A549 (cell line): ENCODE measurements around the gene CD207. TPM values are rescaled to one million over a fixed set of nuclear protein-coding genes. Genes with fewer than 3 reads are reported as not detected.
A peak's percentile ranks its signal among the peaks of the same experiment; 100 is the strongest.

Source experiments
- ATAC-seq, 2 experiments: fragments of 200-7000 bp in 1 of 2; fragments of >200 bp in 1 of 2; cut with Nextera tagmentation in 1 of 2; cut with Tn5 transposase in 1 of 2; 3 replicates each; pipeline versions ENCODE4 v1.8.0 to v1.9.1; 2018 to 2020; ENCODE audit warnings: mild to moderate bottlenecking in 1 of 2, moderate library complexity in 1 of 2
- CTCF ChIA-PET: fragments of 300-600 bp; sonication (Branson Sonifier 250); formaldehyde crosslinking; extraction: SDS; loops from one replicate; lab custom pipeline; 2021; ENCODE audit warnings: antibody characterized with exemption, inconsistent platforms; lab: Yijun Ruan, JAX
- POLR2A ChIA-PET: fragments of 350-600 bp; formaldehyde crosslinking; extraction: SDS; loops from one replicate; lab custom pipeline; 2021; ENCODE audit warnings: antibody characterized with exemption, inconsistent platforms; lab: Yijun Ruan, JAX
- DNase-seq, 2 experiments: peaks; one replicate each; pipeline versions ENCODE4 v3.0.0 to v3.0.0-alpha.2; 2011 to 2016; ENCODE audit warnings: low read depth in 1 of 2, low spot score in 1 of 2
- FAIRE-seq: peaks from 2 replicates; lab custom pipeline; 2011; peaks lifted over from hg19 to GRCh38; lab: Jason Lieb, UNC
- H3K27ac ChIP-seq, 2 experiments: fragments of >200 bp; sonication (Bioruptor Twin); formaldehyde crosslinking; 3 replicates each; pipeline ENCODE4 v1.5.1; 2016 to 2017
- H3K4me1 ChIP-seq: fragments of >200 bp; sonication (Bioruptor Twin); formaldehyde crosslinking; 3 replicates; pipeline ENCODE4 v1.6.1; 2016
- H3K4me2 ChIP-seq: fragments of >200 bp; sonication (Bioruptor Twin); formaldehyde crosslinking; 3 replicates; pipeline ENCODE4 v1.6.1; 2016
- H3K4me3 ChIP-seq: fragments of >200 bp; sonication (Bioruptor Twin); formaldehyde crosslinking; 3 replicates; pipeline ENCODE4 v1.5.1; 2016
- H3K9me3 ChIP-seq: fragments of >200 bp; sonication (Bioruptor Twin); formaldehyde crosslinking; 3 replicates; pipeline ENCODE4 v1.6.1; 2016
- ATOH8 ChIP-seq: fragments of 250-450 bp; sonication (Bioruptor Pico); IDR thresholded peaks from 2 replicates; pipeline ENCODE4 v1.5.0; 2020; ENCODE audit warnings: low read depth, mild to moderate bottlenecking, moderate library complexity
- BHLHE40 ChIP-seq: IDR thresholded peaks from 2 replicates; pipeline ENCODE4 v1.6.1; 2012; ENCODE audit warnings: low read depth, low read length, inconsistent platforms
- CEBPB ChIP-seq, 2 experiments: fragments of >200 bp in 1 of 2; sonication (Bioruptor Twin) in 1 of 2; formaldehyde crosslinking in 1 of 2; IDR thresholded peaks; 2 replicates each; pipeline ENCODE4 v1.6.1; 2012 to 2016
- EHF ChIP-seq: fragments of 250-450 bp; sonication (Bioruptor Pico); IDR thresholded peaks from 2 replicates; pipeline ENCODE4 v1.5.0; 2020; ENCODE audit warnings: mild to moderate bottlenecking
- EP300 ChIP-seq, 2 experiments: fragments of >200 bp; sonication (Bioruptor Twin); formaldehyde crosslinking; IDR thresholded peaks; 2 replicates in 1 of 2; 3 replicates in 1 of 2; pipeline ENCODE4 v1.6.1; 2016 to 2017
- FOXS1 ChIP-seq: fragments of 250-450 bp; sonication (Bioruptor Pico); IDR thresholded peaks from 2 replicates; pipeline ENCODE4 v1.5.0; 2020; ENCODE audit warnings: mild to moderate bottlenecking, moderate library complexity
- JUN ChIP-seq, 2 experiments: fragments of >200 bp; sonication (Bioruptor Twin); formaldehyde crosslinking; IDR thresholded peaks; 2 replicates in 1 of 2; 3 replicates in 1 of 2; pipeline ENCODE4 v1.6.1; 2016 to 2017
- KDM5A ChIP-seq: fragments of 200-600 bp; sonication (generic); IDR thresholded peaks from 2 replicates; pipeline ENCODE4 v1.6.1; 2016; ENCODE audit warnings: antibody characterized with exemption, mild to moderate bottlenecking
- MAX ChIP-seq: IDR thresholded peaks from 2 replicates; pipeline ENCODE4 v1.6.1; 2012
- MAZ ChIP-seq: fragments of 150-350 bp; IDR thresholded peaks from 2 replicates; pipeline ENCODE4 v1.6.1; 2014; ENCODE audit warnings: antibody characterized with exemption, low read depth, low read length, borderline replicate concordance
- NFE2L2 ChIP-seq: fragments of 150-350 bp; conservative IDR thresholded peaks from 2 replicates; pipeline ENCODE4 v1.6.1; 2014; ENCODE audit warnings: low read length
- NR3C1 ChIP-seq: fragments of >200 bp; sonication (Bioruptor Twin); formaldehyde crosslinking; IDR thresholded peaks from 3 replicates; pipeline ENCODE4 v1.6.1; 2017
- RAD21 ChIP-seq, 2 experiments: fragments of >200 bp in 1 of 2; sonication (Bioruptor Twin) in 1 of 2; formaldehyde crosslinking in 1 of 2; IDR thresholded peaks in 1 of 2; conservative IDR thresholded peaks in 1 of 2; 2 replicates in 1 of 2; 3 replicates in 1 of 2; pipeline ENCODE4 v1.6.1; 2012 to 2018; ENCODE audit warnings: inconsistent platforms in 1 of 2
- WGBS: methylation state at CpG from one replicate; pipeline ENCODE4 v1.1.6; 2017; ENCODE audit errors: missing lambda C conversion rate; 5-methylcytosine and 5-hydroxymethylcytosine counted together
- polyA plus RNA-seq, 4 experiments: library from polyadenylated mRNA; depleted of rRNA in 3 of 4; stranded (reverse); fragments of >200 nt; fragmentation: RNase III in 1 of 4; extraction: RNeasy Plus Mini Kit Qiagen cat#74134 plus additional on column Dnase treatment in 1 of 4; gene quantifications; 2 replicates in 3 of 4; 3 replicates in 1 of 4; pipeline ENCODE4 v1.2.3, GENCODE V29; 2011 to 2017
- TF ChIP-seq, protein P1 (sequence below): fragments of 250-450 bp; sonication (Bioruptor Pico); IDR thresholded peaks from 2 replicates; pipeline ENCODE4 v1.5.0; 2021; ENCODE audit warnings: mild to moderate bottlenecking, moderate library complexity, borderline replicate concordance
- TF ChIP-seq, protein P2 (sequence below): IDR thresholded peaks from 2 replicates; pipeline ENCODE4 v1.6.1; 2012; ENCODE audit warnings: low read depth, borderline replicate concordance

CD207 gene
- polyA plus RNA-seq, 2 of the 4 experiments (the other 2 are of a cell fraction), result 0.05 TPM; not detected in 1

GRCh38 chr2:70795164-70795995 is 40.2 kb downstream of the CD207 start:
- H3K4me1 ChIP-seq, result peaks cover 2% of the 10 kb centered on the region; the same call in 1 of the 3 replicates
- H3K4me2 ChIP-seq, result no peak overlapping the region
- WGBS, result 30% methylated on average over 4 of the region's 4 CpGs
- DNase-seq (no peak), ATAC-seq (no peak), FAIRE-seq (no peak)
- CTCF ChIA-PET, result interaction anchor here (1.0 to 11.7 kb wide), 8 partner anchors 20 to 170 kb away, joined by 3 to 147 read pairs (median 4); partner anchors contain the start of gene ADD2
- no peak for TF ChIP-seq NR3C1
- no peak for TF ChIP-seq CEBPB (IDR thresholded peaks at IDR 0.05)
- TF ChIP-seq JUN (IDR thresholded peaks at IDR 0.05), result no peak
- TF ChIP-seq MAX, result no peak
- no peak for TF ChIP-seq MAZ
- TF ChIP-seq ATOH8 (CRISPR knock-in tag), result no peak
- POLR2A ChIA-PET, result no interaction called here
- H3K9me3 ChIP-seq, result peaks cover 14% of the 10 kb centered on the region
- no peak overlapping the region for H3K4me3 ChIP-seq
- no peak overlapping the region for H3K27ac ChIP-seq

GRCh38 chr2:70793450-70793849 is 42.2 kb downstream of the CD207 start:
- ATAC-seq (no peak), FAIRE-seq (no peak), DNase-seq (no peak)
- ChIA-PET POLR2A (interaction anchor here (1.1 kb wide), 1 partner anchor 14 kb away, joined by 3 read pairs; no protein-coding TSS in a partner anchor), CTCF (interaction anchor here (0.7 to 11.7 kb wide), 9 partner anchors 9 to 172 kb away, joined by 3 to 147 read pairs (median 6); no protein-coding TSS in a partner anchor)
- no peaks in the 10 kb centered on the region for H3K9me3 ChIP-seq
- H3K27ac ChIP-seq, result no peak overlapping the region
- peaks cover 7% of the 10 kb centered on the region; the same call in 1 of the 3 replicates for H3K4me1 ChIP-seq
- TF ChIP-seq NR3C1 (no peak), BHLHE40 (no peak), NFE2L2 (no peak), RAD21 (conservative IDR thresholded peaks at IDR 0.05 in 1 of 2, IDR thresholded peaks at IDR 0.05 in 1 of 2) (no peak)
- TF ChIP-seq, protein P1, sequence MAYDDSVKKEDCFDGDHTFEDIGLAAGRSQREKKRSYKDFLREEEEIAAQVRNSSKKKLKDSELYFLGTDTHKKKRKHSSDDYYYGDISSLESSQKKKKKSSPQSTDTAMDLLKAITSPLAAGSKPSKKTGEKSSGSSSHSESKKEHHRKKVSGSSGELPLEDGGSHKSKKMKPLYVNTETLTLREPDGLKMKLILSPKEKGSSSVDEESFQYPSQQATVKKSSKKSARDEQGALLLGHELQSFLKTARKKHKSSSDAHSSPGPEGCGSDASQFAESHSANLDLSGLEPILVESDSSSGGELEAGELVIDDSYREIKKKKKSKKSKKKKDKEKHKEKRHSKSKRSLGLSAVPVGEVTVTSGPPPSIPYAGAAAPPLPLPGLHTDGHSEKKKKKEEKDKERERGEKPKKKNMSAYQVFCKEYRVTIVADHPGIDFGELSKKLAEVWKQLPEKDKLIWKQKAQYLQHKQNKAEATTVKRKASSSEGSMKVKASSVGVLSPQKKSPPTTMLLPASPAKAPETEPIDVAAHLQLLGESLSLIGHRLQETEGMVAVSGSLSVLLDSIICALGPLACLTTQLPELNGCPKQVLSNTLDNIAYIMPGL (CRISPR knock-in tag), result no peak
- no peak overlapping the region for H3K4me3 ChIP-seq
- H3K4me2 ChIP-seq, result no peak overlapping the region
- WGBS, result 38% methylated on average over 2 of the region's 2 CpGs

DNA sequence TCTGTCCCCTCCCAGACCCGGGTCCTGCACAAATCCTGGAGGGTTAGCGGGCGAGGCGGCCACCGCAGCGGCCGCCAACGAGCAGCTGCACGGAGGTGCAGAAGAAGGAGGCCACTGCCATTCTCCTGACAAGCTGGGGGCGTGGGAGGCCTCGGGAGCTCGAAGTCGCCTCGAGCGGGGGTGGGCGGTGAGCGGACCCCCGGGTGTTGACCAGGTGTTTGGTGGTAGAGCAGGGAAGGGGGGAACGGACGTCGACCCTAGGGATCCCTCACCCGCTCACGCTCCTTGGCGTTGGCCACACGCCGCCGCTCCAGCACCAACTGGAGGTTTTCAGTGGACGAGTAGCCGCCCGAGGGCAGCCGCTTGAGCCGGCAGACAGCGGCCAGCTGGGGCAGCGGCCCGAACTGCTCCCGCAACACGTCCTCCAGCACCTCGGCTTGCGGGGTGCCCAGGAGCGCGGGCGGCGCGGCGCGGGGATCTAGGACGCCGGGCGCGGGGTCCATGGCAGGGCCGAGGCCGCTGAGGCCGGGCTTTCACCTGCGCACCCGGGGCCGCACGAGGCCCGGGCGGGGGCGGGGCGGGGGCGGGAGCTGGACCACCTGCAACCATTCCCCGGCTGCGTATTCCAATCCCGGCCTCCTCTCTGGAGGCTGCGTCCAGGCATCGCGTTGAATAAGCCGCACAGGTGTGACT is 45.3 kb downstream of the CD207 start, which contains the start of gene FIGLA:
Gene FIGLA, minus strand, starts transcription at position 508 of the 693 bp plus-strand sequence. Its CDS starts 5 bp downstream, at position 503.
- peak within 1 kb of the TSS; percentile 45 for H3K4me3 ChIP-seq
- FAIRE-seq (no peak), ATAC-seq (peak; percentile 48 to 65), DNase-seq (peak in 1 of 2 experiments; percentile 21)
- peak within 1 kb of the TSS; percentile 97 for H3K4me2 ChIP-seq
- no peaks in the 10 kb centered on the region for H3K9me3 ChIP-seq
- 39% methylated on average over 53 of the region's 69 CpGs for WGBS
- ChIA-PET POLR2A (no interaction called here), CTCF (interaction anchor here (0.7 to 11.7 kb wide), 43 partner anchors 10 to 486 kb away, joined by 3 to 147 read pairs (median 6); partner anchors contain the start of genes ADD2, ANKRD53 and CLEC4F)
- 0 out of 6 replicates have a peak within 1 kb of the TSS, but pooled peaks of 1 of the 2 experiments have one; percentile 11 for H3K27ac ChIP-seq
- H3K4me1 ChIP-seq, result peaks cover 7% of the 10 kb centered on the region; the same call in 1 of the 3 replicates
- TF ChIP-seq EHF (no peak), EP300 (IDR thresholded peaks at IDR 0.05) (0 out of 5 replicates have a peak, but pooled peaks of 1 of the 2 experiments have one; percentile 26), FOXS1 (no peak), KDM5A (no peak), MAX (peak; percentile 26; the same call in 1 of the 2 replicates)
- TF ChIP-seq, protein P2, sequence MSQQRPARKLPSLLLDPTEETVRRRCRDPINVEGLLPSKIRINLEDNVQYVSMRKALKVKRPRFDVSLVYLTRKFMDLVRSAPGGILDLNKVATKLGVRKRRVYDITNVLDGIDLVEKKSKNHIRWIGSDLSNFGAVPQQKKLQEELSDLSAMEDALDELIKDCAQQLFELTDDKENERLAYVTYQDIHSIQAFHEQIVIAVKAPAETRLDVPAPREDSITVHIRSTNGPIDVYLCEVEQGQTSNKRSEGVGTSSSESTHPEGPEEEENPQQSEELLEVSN, result no peak
